HT1080 (cell line): ENCODE measurements around the gene CFAP74. TPM values are rescaled to one million over a fixed set of nuclear protein-coding genes. Genes with fewer than 3 reads are reported as not detected.
A peak's percentile ranks its signal among the peaks of the same experiment; 100 is the strongest.

Source experiments
- DNase-seq: peaks from one replicate; pipeline ENCODE4 v3.0.0-alpha.2; 2015; ENCODE audit warnings: low read depth
- total RNA-seq: library from RNA; depleted of rRNA; stranded (reverse); fragments of >200 nt; shearing (Covaris generic); gene quantifications from 2 replicates; pipeline ENCODE4 v1.2.3, GENCODE V29; 2014

CFAP74 gene
- total RNA-seq, 1 experiment from 2014 or later = not detected

GRCh38 chr1:1917995-1918900 is 85.3 kb downstream of the CFAP74 start:
- DNase-seq = no peak

GRCh38 chr1:1917304-1917976 is 86.1 kb downstream of the CFAP74 start:
- DNase-seq = no peak

DNA sequence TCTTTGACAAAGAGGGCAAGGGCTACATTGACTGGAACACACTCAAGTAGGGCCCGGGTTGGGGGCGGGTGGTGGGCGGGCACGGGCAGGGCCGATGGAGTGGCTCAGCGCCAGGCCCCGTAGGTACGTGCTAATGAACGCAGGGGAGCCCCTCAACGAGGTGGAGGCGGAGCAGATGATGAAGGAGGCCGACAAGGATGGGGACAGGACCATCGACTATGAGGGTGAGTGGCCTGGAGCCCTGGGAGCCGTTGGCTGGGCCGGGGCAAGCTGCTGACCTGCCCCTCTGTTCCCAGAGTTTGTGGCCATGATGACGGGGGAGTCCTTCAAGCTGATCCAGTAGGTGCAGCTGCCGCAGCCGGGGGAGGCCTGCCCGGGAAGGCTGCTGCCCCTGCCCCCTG is 86.7 kb downstream of the CFAP74 start:
- no peak for DNase-seq

DNA sequence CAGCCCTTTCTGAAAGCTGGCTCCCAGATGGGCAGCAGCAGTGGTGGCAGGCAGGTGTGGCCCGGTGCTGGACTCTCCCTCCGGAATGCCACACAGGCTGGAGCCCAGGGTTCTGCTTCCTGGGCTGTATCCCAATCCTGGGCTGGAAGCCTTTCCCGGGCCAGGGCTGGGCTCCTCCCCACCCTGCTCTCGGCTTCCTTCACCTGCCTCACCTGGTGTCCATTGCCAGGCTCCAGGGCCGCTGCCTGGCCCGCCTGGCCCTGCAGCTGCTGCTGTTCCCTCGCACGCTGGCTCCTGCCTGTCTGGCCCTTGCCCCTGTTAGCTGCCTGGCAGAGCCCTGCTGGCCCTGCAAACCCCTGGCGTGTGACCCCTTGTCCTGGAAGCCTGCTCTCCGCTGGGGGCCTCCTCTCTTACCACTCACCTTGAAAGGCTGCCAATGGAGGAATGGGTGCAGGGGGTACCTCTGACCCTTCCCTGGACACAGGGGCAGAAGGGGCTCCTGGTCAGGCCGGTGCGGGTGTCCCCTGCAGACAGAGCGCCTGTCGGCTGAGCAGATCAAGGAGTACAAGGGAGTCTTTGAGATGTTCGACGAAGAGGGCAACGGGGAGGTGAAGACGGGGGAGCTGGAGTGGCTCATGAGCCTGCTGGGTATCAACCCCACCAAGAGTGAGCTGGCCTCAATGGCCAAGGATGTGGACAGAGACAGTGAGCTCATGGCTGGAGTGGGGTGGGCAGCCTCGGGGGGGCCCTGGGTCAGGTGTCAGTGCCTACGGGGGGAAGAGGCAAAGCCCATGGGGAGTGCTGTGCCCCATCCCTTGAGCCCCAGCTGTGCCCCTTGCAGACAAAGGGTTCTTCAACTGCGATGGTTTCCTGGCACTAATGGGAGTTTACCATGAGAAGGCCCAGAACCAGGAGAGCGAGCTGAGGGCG is 87.4 kb downstream of the CFAP74 start:
- no peak for DNase-seq

DNA sequence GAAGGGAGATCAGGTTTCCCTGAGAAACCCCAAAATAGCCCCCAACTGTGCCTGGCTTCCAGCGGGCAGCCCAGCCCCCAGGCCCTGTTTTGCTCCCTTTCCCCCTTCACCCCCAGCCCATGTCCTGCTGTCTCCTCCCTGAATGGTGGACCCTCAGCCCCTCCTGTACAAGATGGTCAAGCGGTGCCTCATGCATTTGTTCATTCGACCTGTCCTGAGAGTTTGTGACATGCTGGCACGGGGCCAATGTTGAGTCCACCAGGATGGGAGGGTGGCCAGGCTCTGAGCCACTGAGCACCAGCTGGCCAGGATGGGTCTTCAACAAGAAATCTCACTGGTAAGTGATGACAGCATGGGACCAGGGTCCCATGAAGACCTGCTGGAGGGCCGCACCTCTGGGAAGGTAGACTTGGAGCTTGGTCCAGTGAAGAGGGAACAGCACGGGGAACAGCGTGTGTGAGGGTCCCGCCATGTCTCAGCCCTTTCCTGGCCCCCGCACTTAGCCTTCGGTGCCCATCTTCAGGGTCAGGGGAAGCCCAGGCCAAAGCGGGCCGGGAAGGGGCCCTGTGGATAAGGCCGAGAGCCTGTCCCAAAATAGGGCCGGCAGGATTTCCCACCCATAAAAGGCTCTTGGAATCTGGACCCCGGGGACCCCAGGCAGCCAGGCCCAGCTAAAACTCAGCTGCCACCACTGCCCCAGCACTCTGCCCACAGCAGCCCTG is 88.5 kb downstream of the CFAP74 start, which contains the start of gene CALML6:
CALML6 (plus strand) TSS at position 290 of the 722 bp plus-strand sequence; CDS start at position 311, 21 bp downstream.
- DNase-seq = no peak

DNA sequence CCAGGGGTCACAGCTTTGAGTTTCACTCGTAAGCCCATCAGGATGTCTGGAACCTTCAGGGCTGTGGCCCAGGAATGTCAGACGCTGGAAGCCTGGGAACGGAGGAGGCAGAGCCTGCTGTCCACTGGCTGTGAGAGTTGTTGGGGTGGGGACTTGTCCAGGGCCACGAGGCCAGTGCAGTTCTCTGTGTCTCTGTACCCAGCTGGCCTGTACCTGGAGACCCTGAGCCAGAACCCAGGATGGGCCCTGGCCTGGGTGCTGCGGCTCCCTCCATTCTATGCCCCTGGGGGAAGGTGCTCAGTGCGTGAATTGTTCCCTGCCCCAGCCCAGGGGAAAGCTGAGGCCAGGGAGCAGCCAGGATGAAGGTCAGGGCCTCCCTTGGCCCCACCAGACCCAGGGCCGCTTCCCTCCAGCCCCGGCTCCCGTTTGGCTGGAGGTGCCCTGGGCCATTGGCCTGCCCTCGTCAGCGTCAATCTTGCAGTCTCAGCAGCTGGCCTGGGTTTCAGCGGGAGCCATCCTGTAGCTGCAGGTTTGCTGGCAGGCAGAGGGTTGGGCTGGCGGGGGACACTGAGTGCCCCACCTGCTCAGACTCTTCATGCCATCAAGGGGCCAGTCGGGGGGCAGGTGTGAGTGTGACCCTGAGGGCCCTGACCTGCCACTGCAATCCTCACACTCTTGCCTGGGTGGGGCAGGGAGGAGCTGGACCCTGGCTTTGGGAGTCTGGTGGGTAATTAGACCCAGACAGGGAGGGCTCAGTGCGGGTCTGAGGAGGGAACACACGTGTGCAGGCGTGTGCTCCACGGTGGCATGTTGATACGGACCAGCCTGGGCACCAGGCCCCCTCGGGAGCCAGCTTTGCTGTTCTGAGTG is 89.2 kb downstream of the CFAP74 start:
- no peak for DNase-seq

DNA sequence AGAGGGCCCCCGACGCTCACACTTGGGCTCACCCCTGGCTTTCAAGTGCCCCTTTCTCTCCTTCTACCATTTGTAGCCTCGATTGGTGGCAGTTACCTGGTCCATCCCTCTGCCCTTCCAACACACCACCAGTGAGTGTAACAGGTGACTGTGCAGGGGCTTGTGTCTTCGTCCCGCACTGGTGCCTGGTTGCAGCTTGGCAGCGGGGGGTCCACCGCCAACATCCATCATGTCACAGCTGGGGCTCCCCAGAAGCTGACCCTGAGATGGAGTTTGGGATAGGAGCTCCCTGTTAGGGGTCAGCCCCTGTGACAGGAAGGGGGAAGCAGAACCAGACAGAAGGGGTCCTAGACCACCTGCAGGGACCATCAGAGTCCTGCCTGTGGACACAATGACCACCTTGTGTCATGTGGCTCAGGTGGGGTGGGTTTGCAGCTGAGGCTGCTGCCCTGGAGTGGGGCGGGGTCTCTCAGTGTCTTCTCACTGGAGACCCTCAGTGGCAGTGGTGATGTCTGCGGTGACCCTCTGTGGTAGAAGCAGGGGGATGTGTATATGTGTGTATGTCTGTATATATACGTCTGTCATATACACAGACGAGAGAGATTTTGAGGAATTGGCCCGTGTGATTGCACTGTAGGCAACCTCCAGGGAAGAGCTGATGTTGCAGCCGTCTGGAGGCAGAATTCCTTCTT is 92.1 kb downstream of the CFAP74 start:
- no peak for DNase-seq

DNA sequence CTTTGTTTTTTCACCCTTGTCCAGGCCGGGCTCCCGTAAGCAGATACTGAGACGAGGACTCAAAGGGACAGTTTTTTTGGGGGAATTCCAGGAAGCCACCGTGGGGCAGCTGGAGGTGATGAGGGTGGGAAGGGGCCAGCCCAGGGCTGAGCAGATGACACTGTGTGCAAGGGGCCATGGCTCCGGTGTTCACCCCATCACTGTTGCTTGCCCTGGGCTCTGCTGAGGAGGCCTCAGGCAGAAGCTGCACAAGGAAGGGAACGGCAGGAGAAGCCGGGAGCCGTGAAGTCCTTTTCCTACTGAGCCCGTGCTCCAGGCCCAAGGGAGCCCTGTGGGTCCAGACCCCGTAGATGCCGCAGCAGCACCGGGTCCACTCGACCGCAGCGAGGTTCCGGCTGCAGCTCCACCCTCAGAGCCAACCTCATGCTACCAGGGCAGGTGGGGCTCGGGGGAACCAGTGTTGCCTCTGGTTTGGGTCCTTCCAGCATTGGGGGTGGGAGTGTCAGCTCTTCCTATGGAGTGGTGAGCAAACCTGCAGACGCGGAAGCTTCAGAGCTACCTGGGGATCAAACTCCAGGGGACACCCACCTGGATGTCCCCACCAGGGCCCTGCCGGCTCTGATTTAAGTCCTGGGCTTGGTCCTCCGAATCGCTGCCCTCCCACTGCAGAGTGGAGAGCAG is 92.8 kb downstream of the CFAP74 start:
- no peak for DNase-seq

DNA sequence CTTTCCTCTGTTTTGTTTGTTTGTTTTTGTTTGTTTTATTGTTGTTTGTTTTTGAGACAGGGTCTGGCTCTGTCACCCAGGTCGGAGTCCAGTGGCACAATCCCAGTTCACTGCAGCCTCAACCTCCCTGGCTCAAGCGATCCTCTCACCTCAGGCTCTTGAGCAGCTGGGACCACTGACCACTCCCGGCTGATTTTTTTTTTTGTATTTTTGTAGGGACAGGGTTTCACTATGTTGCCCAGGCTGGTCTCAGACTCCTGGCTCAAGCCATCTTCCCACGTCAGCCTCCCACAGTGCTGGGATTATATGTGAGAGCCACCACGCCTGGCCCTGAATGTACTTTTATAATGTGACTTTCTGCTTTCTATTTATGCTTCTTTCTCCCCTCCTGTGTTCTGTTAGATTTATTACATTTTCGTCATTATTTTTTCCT is 93.5 kb downstream of the CFAP74 start:
- no peak for DNase-seq

DNA sequence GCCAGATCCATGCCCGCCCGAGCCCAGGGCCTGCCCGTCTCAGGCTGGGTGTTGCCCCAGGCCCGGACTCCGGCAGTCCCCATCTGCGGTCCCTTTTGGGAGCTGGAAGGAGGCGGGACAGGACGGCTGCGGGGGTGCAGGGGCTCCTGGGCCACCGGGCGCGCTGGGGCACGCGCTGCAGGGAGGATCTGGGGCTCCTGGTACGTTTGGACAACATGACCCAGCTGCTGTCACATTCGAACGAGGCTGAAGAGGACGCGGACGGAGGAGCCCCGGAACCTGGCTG is 95.1 kb downstream of the CFAP74 start:
- no peak for DNase-seq

DNA sequence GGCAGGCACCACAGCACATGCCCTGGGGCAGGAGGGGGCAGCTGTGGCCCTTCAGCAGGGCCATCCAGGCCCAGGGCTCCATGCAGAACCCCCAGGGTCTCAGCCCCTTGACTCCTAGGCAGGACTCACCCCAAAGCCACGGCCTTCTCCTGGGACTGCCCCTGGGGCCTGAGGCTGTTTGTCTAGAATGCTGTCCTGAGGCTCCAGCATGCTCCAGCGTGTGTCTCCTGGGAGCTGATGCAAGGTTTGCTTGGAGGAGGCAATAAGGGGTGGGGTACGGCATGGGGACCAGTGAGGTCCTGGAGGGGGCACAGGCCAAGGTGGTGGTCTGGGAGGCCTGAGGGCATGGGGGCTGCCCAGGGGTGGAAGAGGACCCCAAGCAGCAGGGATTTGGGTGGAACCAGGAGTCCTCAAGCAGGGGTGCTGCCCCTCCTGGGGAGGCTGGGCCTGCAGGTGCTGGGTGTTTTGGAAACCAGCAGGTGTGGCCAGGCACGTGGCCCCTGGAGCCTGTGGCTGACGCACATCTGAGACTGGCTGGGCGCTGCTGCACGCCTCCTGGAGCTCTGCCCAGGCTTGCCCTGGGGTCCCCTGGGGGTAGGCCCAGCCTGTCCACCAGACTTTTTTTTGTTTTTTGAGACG is 96.4 kb downstream of the CFAP74 start:
- no peak for DNase-seq

- peak; percentile 72 for DNase-seq
Observed at GRCh38 chr1:1906185-1907097, 97.1 kb downstream of the CFAP74 start.

GRCh38 chr1:1903224-1903623 is 100.4 kb downstream of the CFAP74 start:
- no peak for DNase-seq

- DNase-seq = no peak
Observed at GRCh38 chr1:1901641-1902294, 101.8 kb downstream of the CFAP74 start.

DNA sequence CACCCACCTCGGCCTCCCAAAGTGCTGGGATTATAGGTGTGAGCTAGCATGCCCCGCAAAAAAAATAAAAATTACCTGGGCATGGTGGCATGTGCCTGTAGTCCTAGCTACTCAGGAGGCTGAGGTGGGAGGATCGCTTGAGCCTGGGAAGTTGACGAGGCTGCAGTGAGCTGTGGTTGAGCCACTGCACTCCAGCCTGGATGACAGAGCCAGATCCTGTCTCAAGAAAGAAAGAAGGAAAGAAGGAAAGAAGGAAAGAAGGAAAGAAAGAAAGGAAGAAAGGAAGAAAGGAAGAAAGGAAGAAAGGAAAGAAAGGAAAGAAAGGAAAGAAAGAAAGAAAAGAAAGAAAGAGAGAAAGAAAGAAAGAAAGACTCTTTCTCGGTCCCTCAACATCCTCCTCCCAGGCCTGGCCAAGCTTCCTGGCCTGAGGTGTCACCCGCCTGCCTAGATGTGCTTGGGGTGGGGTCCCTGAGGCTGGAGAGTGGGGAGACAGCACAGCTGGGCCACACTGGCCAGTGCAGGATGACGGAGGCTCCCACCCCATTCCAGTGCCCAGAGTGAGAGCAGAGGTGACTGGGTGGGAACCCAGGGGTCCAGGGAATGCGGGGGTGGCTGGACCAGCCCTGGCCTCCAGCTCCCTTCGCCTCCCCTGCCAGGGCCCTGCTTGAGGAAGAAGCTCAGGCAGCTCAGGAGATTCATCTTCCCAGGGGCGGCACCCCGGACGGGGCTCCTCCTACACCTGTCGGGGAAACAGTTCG is 102.5 kb downstream of the CFAP74 start:
- DNase-seq = no peak

DNA sequence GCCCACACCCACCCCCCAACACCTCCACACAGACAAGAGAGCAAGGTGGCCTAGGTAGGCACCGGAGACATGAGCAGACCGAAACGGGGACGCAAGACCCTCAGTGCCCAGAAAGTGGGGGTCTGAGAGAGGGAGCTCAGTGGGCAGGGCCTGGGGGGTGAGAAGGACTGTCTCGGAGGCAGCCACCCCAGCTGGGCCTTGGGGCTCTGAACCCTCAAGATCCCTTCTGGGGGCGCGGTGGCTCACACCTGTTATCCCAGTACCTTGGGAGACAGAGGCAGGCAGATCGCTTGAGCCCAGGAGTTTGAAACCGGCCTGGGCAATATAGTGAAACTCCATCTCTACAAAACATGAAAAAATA is 103.6 kb downstream of the CFAP74 start:
- no peak for DNase-seq
